Stimulated activated CD4-positive, alpha-beta T cell treated with anti-CD3 and anti-CD28 coated beads, Interleukin-15, amount 100 ng/mL, for 24 hours (primary cell): ENCODE measurements around the gene DET1.
"Not testable (repeated sequence)": the region's sequence is repeated elsewhere in the genome, so short reads cannot be mapped to it uniquely, and the experiment has no call there.

Experiments
- DNase-seq: peaks from one replicate; pipeline ENCODE4 v3.0.0-alpha.2; 2020

DET1 gene

DNA sequence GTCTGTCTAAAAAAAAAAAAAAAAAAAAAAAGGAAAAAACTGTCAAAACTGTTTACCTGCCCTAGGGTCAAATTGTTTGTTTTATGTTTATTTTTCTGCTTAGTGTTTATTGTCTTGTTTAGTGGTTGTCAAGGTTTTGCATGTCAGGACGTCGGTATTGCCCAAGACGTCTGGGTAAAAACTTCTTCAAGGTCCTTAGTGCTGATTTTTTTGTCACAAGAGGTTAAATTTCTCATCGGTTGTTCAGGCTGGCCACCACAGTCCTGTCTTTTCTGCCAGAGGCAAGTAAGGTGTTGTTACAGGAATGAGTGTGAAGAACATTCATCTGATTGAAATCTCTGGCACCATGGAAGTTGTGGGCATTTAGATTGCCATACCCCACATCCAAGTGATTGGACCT, 7.0 kb downstream of the DET1 start:
- DNase-seq: no peak

DNA sequence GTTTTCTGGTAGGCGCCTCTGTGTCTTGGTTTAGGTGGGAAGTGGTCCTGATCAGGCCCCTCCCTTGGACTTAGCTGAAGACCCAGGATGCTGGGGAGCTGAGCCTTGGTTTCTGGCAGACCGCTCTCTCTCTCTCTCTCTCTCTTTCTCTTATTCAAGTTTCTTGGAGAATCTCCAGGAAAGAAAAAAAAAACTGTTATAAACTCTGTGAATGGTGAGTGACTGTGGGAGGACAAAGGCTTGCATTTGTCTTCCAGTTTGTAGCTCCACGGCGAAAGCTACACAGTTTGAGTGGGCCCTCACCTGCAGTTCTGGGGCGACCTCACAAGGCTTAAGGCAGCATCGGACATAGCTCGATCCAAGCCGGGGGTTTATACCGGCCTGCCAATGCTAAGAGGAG, 7.5 kb downstream of the DET1 start:
- DNase-seq: no peak

DNA sequence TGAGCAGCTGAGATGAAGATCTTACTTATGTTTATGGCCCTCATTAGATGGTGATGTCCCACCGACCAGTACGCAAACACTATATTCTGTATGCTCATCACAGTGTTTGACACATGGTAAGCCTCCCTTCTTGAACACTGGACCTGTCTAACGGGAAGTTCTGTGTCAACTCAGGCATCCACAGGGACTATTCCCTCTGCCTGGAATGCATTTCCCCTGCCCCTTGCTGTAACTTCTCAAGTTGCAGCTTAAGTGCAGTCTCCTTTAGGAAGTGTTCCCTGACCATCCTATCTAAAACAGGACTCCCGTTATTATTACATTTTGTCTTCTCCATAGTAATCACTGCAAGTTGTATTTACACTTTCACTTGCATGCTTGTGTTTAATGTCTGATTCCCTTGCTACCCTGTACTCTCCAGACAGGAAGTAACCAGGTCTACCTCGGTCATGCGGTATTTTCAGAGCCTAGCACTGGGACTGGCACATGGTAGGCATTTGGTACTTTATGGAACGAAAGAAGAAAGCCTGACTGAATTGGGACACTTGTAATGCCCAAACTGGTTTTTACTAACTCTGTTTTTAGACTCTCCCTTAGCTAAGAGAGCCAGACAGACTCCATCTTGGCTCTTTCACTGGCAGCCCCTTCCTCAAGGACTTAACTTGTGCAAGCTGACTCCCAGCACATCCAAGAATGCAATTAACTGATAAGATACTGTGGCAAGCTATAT, 8.7 kb downstream of the DET1 start:
- DNase-seq: no peak

DNA sequence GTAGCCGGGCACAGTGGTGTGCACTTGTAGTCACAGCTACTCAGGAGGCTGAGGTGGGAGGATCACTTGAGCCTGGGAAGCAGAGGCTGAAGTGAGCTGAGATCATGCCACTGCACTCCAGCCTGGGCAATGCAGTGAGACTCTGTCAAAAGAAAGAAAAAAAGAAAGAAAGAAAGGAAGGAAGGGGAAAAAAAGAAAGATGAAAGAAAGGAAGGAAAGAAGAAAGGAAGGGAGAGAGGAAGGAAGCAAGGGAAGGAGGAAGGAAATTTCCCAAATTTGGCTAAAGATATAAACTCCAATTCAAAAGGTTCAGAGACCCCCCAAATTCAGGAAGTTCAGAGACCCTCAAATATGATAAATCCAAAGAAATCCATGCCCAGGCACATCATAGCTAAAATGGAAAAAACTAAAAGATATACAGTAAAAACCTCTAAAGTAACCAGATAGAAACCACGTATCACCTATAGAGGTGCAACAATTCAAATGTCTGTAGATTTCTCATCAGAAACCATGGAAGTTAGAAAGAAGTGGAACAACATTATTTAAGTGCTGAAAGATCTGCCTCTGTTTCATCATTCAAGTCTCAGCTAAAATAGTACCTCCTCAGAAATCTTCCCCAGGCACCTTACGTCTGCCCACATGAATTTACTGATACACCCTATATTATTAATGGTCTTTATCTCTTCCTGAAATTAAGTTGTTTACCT, 10.7 kb downstream of the DET1 start:
- DNase-seq: no peak

DNA sequence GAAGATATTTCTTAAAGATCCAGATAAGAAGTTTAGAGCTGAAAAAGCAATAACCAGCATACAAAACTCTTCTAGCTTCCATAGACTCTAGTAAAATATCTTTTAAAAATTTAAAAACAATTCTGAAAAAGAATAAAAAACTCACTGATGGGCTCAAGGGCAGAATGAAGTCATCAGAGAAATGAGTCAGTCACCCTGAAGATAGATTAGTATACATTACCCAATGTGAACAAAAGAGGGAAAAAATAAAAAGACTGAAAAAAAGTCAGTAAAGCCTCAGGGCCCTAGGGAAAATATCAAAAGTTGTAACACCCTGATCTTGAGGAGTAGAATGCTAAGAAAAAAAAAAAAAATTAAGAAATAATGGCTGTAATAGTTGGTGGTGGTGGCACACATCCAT, 11.4 kb downstream of the DET1 start:
- no peak for DNase-seq

DNA sequence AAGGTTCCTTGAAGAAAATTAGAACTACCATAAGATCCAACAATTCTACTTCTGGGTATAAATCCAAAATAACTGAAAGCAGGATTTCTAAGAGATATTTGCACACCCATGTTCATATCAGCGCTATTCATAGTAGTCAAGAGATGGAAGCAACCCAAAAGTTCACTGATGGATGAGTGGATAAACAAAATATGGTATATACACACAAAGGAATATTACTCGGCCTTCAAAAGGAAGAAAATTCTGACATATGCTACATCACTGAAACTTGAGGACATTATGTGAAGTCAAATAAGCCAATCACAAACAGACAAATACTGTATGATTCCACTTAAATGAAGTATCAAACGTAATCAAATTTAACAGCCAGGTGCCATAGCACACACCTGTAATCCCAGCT, 13.1 kb downstream of the DET1 start:
- DNase-seq: no peak

DNA sequence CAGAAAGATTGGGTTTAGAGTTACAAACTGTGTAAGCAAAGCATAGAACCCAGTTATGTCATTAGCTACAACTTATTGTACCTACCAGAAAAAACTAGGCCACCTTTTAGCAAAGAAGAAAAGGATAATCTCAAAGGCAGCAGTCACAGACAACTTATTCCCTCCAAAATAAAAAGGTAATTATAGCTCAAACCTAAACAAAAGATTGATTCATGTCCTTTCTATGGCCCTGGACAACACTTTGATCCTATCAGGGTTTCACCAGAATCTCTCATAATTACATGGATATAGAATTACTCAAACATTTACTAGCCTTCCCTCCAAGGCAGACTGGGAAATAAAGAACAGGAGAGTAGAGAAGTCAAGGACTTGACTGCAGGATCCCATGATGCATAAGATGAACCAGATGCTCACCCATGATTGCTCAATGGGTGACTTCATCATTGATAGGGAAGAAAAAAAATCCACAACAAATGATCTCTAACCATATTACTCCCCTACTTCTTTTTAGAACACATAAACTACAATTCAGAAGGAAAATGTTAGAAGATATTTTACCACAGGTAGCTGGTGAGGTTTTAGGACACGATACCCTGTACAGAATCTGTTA, 17.4 kb downstream of the DET1 start:
- DNase-seq: no peak

DNA sequence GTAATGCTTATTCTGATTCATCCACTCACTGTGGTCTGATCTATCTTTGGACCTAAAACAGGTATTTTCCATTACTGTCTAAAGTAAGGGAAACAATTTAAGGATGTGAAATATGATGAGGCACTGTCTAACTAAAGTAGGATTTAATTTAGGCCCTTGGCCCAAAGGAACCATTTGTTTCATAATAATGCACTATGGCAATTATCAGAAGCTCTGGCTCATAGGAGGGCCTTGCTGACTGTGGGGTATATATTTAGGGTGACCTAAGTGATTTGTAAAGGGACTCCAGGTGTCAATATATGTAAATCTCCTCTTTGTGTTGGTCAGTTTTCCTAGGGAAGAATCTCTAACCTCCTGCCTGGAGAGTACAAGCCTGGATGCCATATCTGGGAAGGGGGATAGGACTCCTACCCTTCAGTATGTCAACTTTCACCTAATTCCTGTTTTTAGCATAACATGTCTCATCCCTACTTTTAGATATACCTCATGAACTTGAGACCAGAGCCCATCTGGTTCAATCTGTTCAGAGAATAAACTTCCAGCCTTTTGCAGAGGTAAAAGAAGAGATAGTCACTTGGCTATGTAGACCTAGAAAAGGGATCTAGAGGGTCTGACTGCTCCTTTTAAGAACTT, 20.1 kb downstream of the DET1 start:
- no peak for DNase-seq

DNA sequence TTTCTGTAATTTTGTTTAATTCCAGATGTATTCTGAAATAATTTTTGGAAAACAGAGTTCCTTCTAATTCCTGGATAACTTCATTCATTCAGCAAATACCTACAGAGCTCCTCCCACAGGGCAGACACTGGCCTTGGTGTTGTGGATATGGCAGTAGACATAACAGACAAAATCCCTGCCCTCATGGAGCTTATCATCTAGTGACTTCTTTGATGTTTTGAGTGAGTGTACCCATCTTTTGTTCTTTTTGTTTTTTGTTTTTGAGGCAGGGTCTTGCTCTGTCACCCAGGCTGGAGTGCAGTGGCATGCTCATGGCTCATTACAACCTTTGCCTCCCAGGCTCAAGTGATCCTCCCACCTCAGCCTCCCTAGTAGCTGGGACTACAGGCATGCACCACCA, 21.1 kb downstream of the DET1 start:
- no peak for DNase-seq

DNA sequence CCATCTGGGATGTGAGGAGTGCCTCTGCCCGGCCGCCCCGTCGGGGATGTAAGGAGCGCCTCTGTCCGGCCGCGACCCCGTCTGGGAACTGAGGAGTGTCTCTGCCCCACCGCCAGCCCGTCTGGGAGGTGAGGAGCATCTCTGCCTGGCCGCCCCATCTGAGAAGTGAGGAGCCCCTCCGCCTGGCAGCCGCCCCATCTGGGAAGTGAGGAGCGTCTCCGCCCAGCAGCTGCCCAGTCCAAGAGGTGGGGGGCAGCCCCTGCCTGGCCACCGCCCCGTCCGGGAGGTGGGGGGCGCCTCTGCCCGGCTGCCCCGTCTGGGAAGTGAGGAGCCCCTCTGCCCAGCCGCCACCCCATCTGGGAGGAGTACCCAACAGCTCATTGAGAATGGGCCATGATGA, 22.4 kb downstream of the DET1 start:
- not testable (repeated sequence) for DNase-seq

DNA sequence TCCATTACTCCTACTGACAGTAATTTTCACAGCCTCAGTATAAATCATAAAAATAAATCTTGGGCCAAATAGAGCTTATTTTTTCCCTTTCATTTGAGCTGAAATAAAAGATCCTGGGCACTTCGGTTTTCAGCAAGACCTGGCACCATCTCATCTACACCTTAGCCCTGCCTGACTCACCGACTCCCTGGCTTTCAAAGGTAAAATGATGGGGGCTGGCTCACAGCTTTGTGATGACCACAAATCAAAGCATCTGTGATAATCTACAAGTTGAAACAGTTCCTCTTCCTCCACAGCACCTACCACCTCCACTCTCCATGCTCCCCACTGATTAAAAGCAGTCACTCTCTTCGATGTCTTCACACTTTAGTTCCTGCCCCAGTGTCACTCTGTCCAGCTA, 27.6 kb downstream of the DET1 start:
- DNase-seq: no peak

DNA sequence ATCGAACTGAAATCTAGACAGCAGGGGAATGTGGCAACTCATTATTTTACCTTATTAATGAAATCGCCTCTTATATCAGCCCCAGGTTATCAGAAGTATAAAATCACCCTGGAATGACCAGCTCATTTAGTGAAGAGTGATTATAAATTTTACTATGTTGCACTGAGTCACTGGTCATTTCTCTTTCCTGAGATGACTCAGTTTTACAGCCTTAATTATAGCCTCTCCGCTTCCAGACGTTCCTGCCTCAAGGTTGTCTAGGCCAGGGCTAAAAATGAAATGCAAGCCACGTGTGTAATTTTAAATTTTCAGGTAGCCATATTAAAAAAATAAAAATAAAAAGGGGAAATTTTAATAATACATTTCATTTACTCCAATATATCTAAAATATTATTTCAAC, 33.3 kb downstream of the DET1 start:
- no peak for DNase-seq

DNA sequence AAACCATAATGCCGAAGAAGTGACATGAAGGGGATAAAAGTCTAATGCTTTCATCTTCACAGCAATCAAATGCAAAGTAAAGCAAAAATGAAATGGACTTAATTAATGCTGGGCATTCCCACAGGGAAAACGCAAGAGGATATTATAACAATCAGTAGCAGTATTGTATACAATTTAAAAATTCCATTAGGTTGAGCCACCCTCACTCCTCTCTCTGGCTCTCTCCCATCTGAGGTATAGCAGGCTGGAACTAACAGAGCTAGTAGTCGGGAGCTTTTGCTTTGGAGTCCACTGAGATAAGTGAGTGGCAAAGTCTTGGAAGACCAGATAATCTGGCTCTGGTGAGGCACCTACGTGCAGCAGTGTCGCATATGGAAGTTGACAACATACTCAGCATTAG, 33.9 kb downstream of the DET1 start:
- no peak for DNase-seq

DNA sequence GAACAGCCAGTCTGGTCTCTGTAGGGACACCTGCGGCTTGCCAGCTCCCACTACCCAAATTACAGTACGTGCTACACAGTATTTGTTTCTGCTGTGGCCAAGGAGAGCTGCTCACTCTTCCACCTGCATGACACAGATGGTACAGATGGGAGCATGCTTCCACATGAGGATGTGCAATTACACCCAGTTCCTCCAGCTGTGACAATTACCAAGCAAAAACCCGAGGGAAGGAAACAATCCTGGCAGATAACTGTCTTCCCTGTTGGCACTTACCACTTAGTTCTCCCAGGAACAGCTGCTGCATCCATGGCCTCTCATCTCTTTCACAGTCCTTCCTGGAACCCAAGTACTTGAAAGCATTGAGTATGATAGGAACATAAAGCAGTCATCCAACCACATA, 34.4 kb downstream of the DET1 start:
- no peak for DNase-seq

DNA sequence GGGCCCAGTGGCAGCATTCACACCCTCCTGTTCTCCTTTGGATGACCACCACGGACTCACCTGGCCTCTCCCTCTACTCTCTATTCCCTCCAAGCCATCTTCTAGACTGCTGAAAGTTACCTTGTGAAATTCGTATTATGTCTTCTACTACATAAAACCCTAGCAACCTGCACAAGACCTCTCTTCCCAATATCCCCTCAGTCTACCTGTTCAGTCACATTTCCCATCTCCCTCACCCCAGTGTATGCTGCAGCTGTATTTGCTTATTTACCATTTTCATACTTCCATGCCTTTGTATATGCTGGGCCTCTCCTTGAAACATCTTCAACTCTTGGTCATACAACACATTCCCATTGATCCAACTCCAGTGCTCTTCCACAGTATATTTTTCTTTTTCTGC, 35.3 kb downstream of the DET1 start:
- no peak for DNase-seq

DNA sequence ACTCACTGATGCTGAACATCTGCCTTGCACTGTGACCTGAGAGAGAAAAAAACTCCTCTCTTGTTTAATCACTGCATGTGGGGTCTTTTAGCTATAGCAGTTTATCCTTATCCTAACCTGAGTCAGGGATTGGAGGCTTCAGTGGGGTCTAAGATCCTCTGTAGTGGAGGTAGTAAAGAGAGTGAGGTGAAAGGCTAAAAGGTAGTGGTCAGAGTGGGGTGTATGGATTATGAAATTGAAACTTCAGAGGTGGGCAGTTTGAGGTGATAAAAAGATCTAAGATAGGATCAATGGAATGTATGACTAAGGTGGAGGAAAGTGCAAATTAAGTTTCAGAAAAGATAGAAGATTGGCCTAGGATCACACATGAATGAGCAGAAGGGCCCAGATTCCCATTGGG, 36.5 kb downstream of the DET1 start:
- no peak for DNase-seq

DNA sequence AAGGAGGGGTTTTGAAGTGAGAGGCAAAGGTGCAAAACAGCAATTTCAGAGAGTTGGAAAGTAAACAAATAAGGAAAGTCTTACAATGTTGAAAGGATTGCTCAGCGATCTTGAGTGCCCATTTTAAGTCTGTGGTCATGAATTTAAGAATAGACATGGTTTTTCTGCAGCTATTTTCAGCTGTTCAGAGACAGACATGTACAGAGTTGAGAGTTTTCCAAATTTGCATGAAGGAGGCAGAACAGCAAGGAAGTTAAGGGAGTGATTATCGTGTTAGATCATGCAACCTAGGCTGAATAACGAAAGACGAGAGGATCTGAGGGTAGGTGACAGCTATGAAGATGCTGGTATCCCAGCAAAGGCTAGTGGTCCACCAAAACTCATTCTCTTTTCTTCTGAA, 37.2 kb downstream of the DET1 start:
- DNase-seq: no peak

DNA sequence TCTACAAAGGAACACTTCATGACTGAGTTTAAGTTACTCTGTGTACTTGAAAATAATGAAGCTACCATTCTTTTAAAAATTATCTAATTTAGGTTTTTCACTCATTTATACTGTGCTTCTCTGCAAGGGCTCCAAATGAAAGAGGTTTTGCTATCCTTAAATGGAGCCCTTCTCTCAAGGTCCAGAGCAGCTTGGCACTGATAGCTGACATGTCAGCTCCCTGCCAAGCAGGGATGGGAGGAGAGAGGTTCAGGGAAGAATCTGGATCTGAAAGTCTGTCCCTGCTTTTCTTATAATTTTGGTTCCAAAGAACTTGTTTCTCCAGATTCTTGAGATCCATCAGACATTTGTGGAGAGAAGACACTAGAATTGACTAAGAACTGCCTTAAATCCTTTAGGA, 39.9 kb downstream of the DET1 start:
- DNase-seq: no peak

DNA sequence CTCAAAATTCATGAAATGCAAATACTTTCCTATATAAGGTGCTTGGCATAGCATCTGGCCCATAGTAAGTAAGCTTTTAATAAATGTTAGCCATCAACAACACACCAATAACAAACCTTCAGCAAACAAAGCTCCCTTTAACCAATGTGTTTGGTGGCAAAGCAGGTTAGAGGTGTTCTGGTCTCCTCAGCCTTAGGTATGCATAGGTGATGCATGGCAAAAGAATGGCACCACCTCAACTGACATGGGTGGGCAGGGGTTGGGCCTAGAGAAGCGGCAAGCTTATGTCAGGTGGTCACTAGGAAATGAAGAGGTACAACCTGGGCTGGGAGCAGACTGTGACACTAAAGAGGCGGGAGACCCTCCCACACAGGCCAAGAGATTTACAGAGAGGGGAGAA, 40.8 kb downstream of the DET1 start:
- no peak for DNase-seq

DNA sequence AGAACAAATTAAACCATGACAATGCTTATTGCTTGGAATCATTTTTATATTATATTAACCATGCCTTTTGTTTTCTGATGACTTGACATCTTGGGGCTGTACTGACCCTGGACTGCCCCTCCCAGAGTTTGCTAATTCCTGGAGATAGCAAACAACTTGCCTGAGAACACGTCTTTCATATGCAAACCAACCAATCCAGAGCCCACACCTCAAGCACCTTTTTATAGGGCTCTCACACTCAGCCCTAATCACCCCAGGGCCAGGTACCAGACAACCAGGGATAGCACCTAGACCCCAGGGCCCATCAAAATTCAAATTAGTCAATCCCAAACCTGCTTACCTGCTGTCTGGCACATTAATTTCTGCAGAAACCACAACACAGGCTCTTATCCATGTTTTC, 42.0 kb downstream of the DET1 start:
- no peak for DNase-seq

DNA sequence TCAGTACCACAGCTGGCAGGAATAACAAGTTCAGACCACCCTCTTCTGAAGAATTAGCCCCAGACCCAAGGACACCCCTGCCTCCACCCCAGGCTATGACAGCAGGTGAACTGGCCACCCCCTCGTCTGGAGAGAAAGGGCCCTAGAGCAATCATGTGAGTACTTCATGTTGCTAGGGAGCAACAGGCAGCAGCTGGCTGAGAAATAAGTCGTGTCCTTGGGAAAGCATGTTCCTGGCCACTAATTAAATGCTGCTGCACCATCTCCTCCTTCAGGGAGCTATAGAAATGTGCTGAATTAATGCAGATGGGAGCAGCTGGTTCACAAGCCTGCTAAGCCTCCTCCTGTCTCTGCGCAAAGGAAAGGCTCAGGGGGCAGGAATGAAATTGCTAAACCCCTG, 47.5 kb downstream of the DET1 start:
- no peak for DNase-seq

DNA sequence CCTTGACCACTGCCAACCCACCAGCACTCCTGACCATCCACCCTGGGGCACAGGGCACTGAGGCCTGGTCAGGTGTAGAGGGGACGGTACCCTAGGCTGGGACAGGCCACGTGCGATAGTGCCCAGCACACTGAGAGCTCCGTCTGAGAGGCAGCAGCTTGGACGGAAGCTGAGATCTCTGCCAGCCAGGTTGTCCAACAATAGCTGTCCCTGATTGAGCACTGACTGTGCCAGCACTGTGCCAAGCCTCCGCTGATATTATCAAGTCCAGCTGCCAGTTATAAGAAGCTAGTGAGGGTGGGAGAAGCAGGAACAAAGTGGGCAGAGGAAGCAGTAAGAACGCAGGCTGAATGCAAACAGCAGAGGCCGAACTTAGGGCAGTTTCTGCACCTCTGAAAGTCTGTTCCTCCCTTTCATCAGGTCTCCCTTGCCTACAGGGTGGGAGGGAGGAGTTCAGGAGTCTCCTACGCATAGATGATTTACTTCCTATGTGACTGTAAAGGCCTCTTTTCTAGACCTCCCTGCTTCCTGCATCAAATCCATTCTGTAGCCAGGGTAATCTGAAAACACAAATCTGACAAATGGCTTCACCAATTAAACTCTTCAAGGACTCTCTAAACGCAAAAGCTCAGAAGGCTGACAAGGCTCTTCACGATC, 49.2 kb downstream of the DET1 start:
- DNase-seq: no peak

DNA sequence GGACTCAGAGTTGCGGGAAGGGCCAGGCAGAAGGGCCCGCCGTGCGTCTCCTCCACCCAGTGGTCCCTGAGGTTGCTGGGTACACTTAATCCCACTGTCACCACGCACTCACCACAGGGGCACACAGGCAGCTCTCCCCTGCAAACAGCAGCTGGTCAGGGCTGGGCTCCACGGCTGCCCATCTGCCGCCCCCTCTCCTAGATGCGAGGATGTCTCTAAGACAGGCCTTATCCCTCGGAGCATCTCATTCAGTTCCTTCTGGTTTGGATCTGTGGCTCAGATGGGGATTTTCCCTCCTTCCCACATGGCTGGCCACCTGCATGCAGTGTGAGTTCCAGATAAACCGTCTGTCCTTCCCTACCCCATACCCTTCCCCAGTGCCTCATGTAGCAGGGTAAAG, 52.6 kb downstream of the DET1 start:
- DNase-seq: no peak

DNA sequence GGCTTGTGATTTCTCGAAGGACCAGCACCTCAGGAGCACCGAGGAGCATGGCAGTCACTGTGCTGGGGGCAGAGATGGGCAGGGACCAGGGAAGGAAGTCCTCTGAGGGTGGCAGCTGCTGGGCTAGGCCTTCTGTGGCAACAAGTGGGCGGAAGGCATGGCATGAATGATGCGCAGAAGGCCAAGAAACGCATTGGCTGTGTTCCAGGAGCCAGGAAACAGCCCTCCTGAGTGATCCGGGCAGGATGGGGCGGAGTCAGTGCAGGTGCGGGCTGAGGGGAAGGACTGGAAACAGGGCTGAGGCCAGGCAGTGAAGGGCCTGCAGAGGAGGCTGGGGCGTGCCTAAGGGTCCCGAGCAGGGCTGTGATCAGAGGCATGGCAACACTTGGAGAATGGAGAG, 55.3 kb downstream of the DET1 start:
- DNase-seq: no peak
